Astrocyte (in vitro differentiated cells and primary cell): ENCODE results near the gene METAP1D. TPM values are rescaled to one million over a fixed set of nuclear protein-coding genes. Genes with fewer than 3 reads are reported as not detected.
A peak's percentile ranks its signal among the peaks of the same experiment; 100 is the strongest.

ENCODE experiments used
- DNase-seq: peaks from one replicate; pipeline ENCODE4 v3.0.0-alpha.2; 2010; ENCODE audit warnings: low read depth
- FAIRE-seq: peaks from 2 replicates; lab custom pipeline; 2011; peaks lifted over from hg19 to GRCh38; lab: Jason Lieb, UNC
- H2AFZ ChIP-seq: 2 replicates; pipeline ENCODE4 v1.6.0; 2012; ENCODE audit warnings: low read depth, low read length, inconsistent platforms
- H3K27ac ChIP-seq: 2 replicates; pipeline ENCODE4 v1.5.1; 2011; ENCODE audit warnings: low read depth, low read length, inconsistent platforms
- H3K27me3 ChIP-seq: 2 replicates; pipeline ENCODE4 v1.6.0; 2011; ENCODE audit warnings: low read length, inconsistent platforms; ENCODE audit not compliant: insufficient read depth
- H3K36me3 ChIP-seq: 2 replicates; pipeline ENCODE4 v1.5.1; 2011; ENCODE audit warnings: low read length, inconsistent platforms; ENCODE audit not compliant: insufficient read depth
- H3K4me1 ChIP-seq: 2 replicates; pipeline ENCODE4 v1.5.1; 2011; ENCODE audit warnings: low read length, inconsistent platforms; ENCODE audit not compliant: insufficient read depth
- H3K4me2 ChIP-seq: 2 replicates; pipeline ENCODE4 v1.6.0; 2012; ENCODE audit warnings: low read length, inconsistent platforms
- H3K4me3 ChIP-seq: 2 replicates; pipeline ENCODE4 v1.5.1; 2011; ENCODE audit warnings: low read depth, mild to moderate bottlenecking, low read length, inconsistent platforms; ENCODE audit not compliant: insufficient read depth
- H3K79me2 ChIP-seq: 2 replicates; pipeline ENCODE4 v1.6.0; 2012; ENCODE audit warnings: mild to moderate bottlenecking, low read length, inconsistent platforms; ENCODE audit not compliant: insufficient read depth
- H3K9ac ChIP-seq: 2 replicates; pipeline ENCODE4 v1.6.0; 2012; ENCODE audit warnings: mild to moderate bottlenecking, low read length, inconsistent platforms
- H3K9me3 ChIP-seq: 2 replicates; pipeline ENCODE4 v1.5.1; 2012; ENCODE audit warnings: low read depth, mild to moderate bottlenecking, low read length, inconsistent platforms; ENCODE audit not compliant: insufficient read depth
- H4K20me1 ChIP-seq: 2 replicates; pipeline ENCODE4 v1.6.0; 2012; ENCODE audit warnings: low read length, inconsistent platforms; ENCODE audit not compliant: insufficient read depth
- H3K27ac Mint-ChIP-seq: one replicate; pipeline ENCODE4 v1.8.0; 2021; ENCODE audit warnings: mild to moderate bottlenecking, mixed read lengths; ENCODE audit not compliant: unreplicated experiment
- H3K27me3 Mint-ChIP-seq: one replicate; pipeline ENCODE4 v1.8.0; 2021; ENCODE audit warnings: low read depth, mixed read lengths; ENCODE audit not compliant: unreplicated experiment
- H3K36me3 Mint-ChIP-seq: one replicate; pipeline ENCODE4 v1.8.0; 2021; ENCODE audit warnings: low read depth, mixed read lengths; ENCODE audit not compliant: unreplicated experiment
- H3K4me1 Mint-ChIP-seq: one replicate; pipeline ENCODE4 v1.8.0; 2021; ENCODE audit warnings: low read depth, mixed read lengths; ENCODE audit not compliant: unreplicated experiment
- H3K4me3 Mint-ChIP-seq: one replicate; pipeline ENCODE4 v1.8.0; 2021; ENCODE audit warnings: mild to moderate bottlenecking, moderate library complexity, mixed read lengths; ENCODE audit not compliant: unreplicated experiment
- H3K9me3 Mint-ChIP-seq: one replicate; pipeline ENCODE4 v1.8.0; 2021; ENCODE audit warnings: mild to moderate bottlenecking, mixed read lengths; ENCODE audit not compliant: unreplicated experiment
- EZH2 ChIP-seq: IDR thresholded peaks from 2 replicates; pipeline ENCODE4 v1.6.1; 2012; ENCODE audit warnings: mild to moderate bottlenecking, low read length, inconsistent platforms; ENCODE audit not compliant: insufficient read depth
- total RNA-seq: library from RNA; stranded (reverse); gene quantifications from 2 replicates; pipeline ENCODE4 v1.2.1, GENCODE V29; 2021
- TF ChIP-seq, protein P1 (sequence below): IDR thresholded peaks from 2 replicates; pipeline ENCODE4 v1.5.1; 2011; ENCODE audit warnings: low read depth, mild to moderate bottlenecking, inconsistent platforms, low read length, moderate library complexity; ENCODE audit not compliant: insufficient read depth

The METAP1D gene
- total RNA-seq, 1 donor from 2014 or later, result 6.5 TPM

DNA sequence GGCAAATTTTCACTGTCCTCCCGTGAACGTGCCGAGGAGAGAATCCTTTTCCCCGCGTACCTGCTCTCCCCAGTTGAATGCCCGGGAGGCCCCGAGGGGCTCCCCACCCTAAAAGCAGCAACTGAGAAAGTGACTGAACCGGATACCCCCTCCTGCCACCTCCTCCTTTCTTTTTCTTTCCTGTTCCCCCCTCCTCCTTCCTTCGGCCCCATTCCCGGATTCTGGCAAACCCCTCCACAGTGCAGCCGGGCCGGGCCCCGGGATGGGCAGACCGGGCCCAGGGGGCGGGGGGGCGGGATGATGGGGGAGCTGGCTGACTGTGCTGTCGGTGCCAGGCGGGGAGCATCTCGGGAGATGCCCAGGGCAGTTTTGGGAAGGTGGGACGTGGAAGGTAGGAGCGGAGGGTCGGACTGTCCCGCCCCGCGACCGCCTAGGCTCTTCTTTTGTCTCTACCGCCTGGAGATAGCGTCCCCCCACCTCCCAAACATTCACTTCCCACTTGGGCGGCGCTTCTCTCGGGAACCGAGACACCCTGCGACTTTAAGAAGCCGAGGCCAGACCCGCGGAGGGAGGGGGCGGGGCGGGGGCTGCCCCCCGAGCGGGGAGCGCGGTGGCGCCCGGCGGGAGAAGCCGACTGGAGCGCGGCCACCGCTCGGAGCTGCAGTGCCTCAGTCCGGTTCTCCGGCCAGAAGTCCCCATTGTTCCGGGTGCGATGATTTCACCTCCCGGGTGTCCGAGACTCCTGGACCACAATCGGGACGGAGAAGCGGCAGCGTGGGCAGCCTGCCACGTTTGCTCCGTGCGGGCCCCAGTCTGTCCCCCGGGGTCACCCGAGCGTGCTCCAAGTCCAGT, 94.8 kb downstream of the METAP1D start:
- peak overlapping the region; percentile 96 for H3K4me2 ChIP-seq
- H3K27ac Mint-ChIP-seq, result peak overlapping the region; percentile 93
- H3K9me3 ChIP-seq, result no peaks in the 10 kb centered on the region
- H3K79me2 ChIP-seq, result no peaks in the 10 kb centered on the region
- FAIRE-seq (no peak), DNase-seq (no peak)
- H3K27ac ChIP-seq, result no peak overlapping the region
- H3K27me3 ChIP-seq, result peaks cover 54% of the 10 kb centered on the region
- H2AFZ ChIP-seq, result peak overlapping the region; percentile 90
- peak; percentile 72 for TF ChIP-seq EZH2
- TF ChIP-seq, protein P1, sequence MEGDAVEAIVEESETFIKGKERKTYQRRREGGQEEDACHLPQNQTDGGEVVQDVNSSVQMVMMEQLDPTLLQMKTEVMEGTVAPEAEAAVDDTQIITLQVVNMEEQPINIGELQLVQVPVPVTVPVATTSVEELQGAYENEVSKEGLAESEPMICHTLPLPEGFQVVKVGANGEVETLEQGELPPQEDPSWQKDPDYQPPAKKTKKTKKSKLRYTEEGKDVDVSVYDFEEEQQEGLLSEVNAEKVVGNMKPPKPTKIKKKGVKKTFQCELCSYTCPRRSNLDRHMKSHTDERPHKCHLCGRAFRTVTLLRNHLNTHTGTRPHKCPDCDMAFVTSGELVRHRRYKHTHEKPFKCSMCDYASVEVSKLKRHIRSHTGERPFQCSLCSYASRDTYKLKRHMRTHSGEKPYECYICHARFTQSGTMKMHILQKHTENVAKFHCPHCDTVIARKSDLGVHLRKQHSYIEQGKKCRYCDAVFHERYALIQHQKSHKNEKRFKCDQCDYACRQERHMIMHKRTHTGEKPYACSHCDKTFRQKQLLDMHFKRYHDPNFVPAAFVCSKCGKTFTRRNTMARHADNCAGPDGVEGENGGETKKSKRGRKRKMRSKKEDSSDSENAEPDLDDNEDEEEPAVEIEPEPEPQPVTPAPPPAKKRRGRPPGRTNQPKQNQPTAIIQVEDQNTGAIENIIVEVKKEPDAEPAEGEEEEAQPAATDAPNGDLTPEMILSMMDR, result no peak
- H3K9ac ChIP-seq, result peak overlapping the region; percentile 55
- H3K4me3 Mint-ChIP-seq, result peak overlapping the region; percentile 84
- H4K20me1 ChIP-seq, result peaks cover 20% of the 10 kb centered on the region
- H3K4me3 ChIP-seq, result peak overlapping the region; percentile 65
- no peaks in the 10 kb centered on the region for H3K36me3 Mint-ChIP-seq
- H3K36me3 ChIP-seq, result no peaks in the 10 kb centered on the region
- peaks cover 19% of the 10 kb centered on the region for H3K4me1 Mint-ChIP-seq
- peaks cover 3% of the 10 kb centered on the region for H3K9me3 Mint-ChIP-seq
- peaks cover 46% of the 10 kb centered on the region for H3K27me3 Mint-ChIP-seq
- H3K4me1 ChIP-seq, result peaks cover 41% of the 10 kb centered on the region

DNA sequence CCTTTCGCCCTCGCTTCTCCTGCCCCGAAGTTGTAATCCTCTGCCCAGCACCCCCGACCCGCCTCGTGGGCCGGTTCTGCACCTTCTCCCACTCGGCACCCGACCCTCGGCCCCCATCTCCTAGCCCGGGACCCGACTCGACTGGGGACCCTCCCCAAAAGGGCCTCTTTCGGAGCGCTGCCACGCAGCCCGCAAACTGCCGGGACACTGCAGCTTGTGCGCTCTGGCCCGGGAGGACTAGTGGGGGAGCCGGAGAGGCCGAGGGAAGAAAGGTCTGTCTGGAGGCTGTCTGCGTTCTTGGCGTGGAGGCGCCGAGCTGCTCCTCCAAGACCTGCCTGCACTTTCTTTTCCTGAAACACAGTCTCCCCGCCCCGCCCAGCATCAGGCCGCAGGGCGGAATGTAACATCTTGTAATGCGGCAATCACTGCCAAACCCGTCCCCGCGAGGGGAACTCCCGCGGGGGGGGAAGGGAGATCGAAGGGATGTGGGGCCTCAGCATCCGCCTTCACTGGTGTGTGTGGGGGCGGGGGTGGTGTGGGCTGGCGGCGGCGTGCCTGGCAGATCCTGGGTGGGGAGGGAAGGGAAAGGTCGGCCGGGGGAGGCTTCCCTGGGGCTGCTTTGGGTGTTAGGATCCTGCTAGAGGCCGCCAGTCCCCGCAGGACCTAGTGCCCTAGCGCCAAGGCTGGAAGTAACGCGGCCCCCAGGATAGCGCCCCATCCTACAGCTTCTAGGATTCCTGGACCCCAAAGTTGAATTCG, 95.6 kb downstream of the METAP1D start:
- Histone ChIP-seq H3K9me3 (no peaks in the 10 kb centered on the region), H2AFZ (peak overlapping the region; percentile 90), H3K4me1 (peaks cover 42% of the 10 kb centered on the region), H3K4me3 (peak overlapping the region; percentile 65), H4K20me1 (peaks cover 20% of the 10 kb centered on the region), H3K27me3 (peaks cover 52% of the 10 kb centered on the region), H3K27ac (no peak overlapping the region), H3K9ac (peak overlapping the region; percentile 55), H3K36me3 (no peaks in the 10 kb centered on the region), H3K79me2 (no peaks in the 10 kb centered on the region), H3K4me2 (peak overlapping the region; percentile 96)
- FAIRE-seq (no peak), DNase-seq (peak; percentile 52)
- H3K9me3 Mint-ChIP-seq, result peaks cover 3% of the 10 kb centered on the region
- no peak for TF ChIP-seq EZH2
- TF ChIP-seq, protein P1, result no peak
- H3K27me3 Mint-ChIP-seq, result peaks cover 38% of the 10 kb centered on the region
- peak overlapping the region; percentile 84 for H3K4me3 Mint-ChIP-seq
- peaks cover 19% of the 10 kb centered on the region for H3K4me1 Mint-ChIP-seq
- H3K36me3 Mint-ChIP-seq, result no peaks in the 10 kb centered on the region
- peak overlapping the region; percentile 93 for H3K27ac Mint-ChIP-seq
